HCT116 (cell line): Measurements from ENCODE around the gene ZP3. TPM values are rescaled to one million over a fixed set of nuclear protein-coding genes. Genes with fewer than 3 reads are reported as not detected.

Experiments used
- ATAC-seq: fragments of 200-7000 bp; cut with Tn5 transposase; 2 replicates; pipeline ENCODE4 v1.9.1; 2020; ENCODE audit warnings: mild to moderate bottlenecking, moderate library complexity
- BruUV-seq: library from RNA; stranded (reverse); fragments of 400-500 nt; replicated peaks from 2 replicates; lab custom pipeline; 2021; lab: Mats Ljungman, UMichigan
- CTCF ChIA-PET: fragments of 300-600 bp; sonication (Branson Sonifier 250); formaldehyde crosslinking; loops from one replicate; lab custom pipeline; 2021; ENCODE audit warnings: antibody characterized with exemption; lab: Charles Lee
- POLR2A ChIA-PET: fragments of 300-600, 350-600 bp; sonication (Branson Sonifier 250); formaldehyde crosslinking; loops from one replicate; lab custom pipeline; 2021; ENCODE audit warnings: antibody characterized with exemption; lab: Charles Lee
- RAD21 ChIA-PET, 2 experiments: fragments of 300-600 bp; sonication (Branson Sonifier 250); formaldehyde crosslinking; loops; one replicate each; lab custom pipeline; 2023; ENCODE audit warnings: low total read pairs in 2 of 2; ENCODE audit not compliant: uncharacterized antibody in 2 of 2, unreplicated experiment in 2 of 2, low non-redundant PET in 1 of 2; lab: Charles Lee
- DNase-seq: peaks from one replicate; pipeline ENCODE4 v3.0.0-alpha.2; 2010; ENCODE audit warnings: low read depth, low spot score
- H2AFZ ChIP-seq: fragments of 200-600 bp; shearing (Covaris generic), sonication (generic); 2 replicates; pipeline ENCODE4 v1.6.1; 2017; ENCODE audit warnings: low read depth, mixed run types, mixed read lengths, antibody characterized with exemption, low read length; ENCODE audit not compliant: poor library complexity, severe bottlenecking
- H3K27ac ChIP-seq: 2 replicates; pipeline ENCODE4 v1.5.1; 2012; ENCODE audit warnings: low read depth, low read length
- H3K27me3 ChIP-seq: fragments of 200-600 bp; sonication (generic); 2 replicates; pipeline ENCODE4 v1.6.1; 2016; ENCODE audit warnings: mixed run types, low read length, mixed read lengths; ENCODE audit not compliant: insufficient read depth
- H3K36me3 ChIP-seq, 2 experiments: fragments of 200-500 bp in 1 of 2; fragments of 200-600 bp in 1 of 2; sonication (Bioruptor generic) in 1 of 2; sonication (generic) in 1 of 2; 2 replicates each; pipeline versions ENCODE4 v1.5.1 to v1.6.1; 2014 to 2016; ENCODE audit warnings: low read length in 2 of 2, inconsistent platforms in 1 of 2, mixed read lengths in 1 of 2, mixed run types in 1 of 2; ENCODE audit not compliant: insufficient read depth in 2 of 2, control insufficient read depth in 1 of 2
- H3K4me1 ChIP-seq, 2 experiments: fragments of 200-600 bp in 1 of 2; sonication (generic) in 1 of 2; 2 replicates each; pipeline versions ENCODE4 v1.5.1 to v1.6.1; 2012 to 2017; ENCODE audit warnings: low read length in 2 of 2, inconsistent platforms in 1 of 2, mild to moderate bottlenecking in 1 of 2, mixed read lengths in 1 of 2, mixed run types in 1 of 2, moderate library complexity in 1 of 2; ENCODE audit not compliant: insufficient read depth in 2 of 2, control insufficient read depth in 1 of 2
- H3K4me2 ChIP-seq: fragments of 200-600 bp; sonication (generic); 2 replicates; pipeline ENCODE4 v1.6.1; 2017; ENCODE audit warnings: mixed run types, low read length, mixed read lengths
- H3K4me3 ChIP-seq, 2 experiments: fragments of 200-600 bp in 1 of 2; sonication (generic) in 1 of 2; replicated peaks in 1 of 2; 2 replicates each; pipeline ENCODE4 v1.5.1; 2011 to 2016; ENCODE audit warnings: low read length in 2 of 2, control low read depth in 1 of 2, low read depth in 1 of 2, mild to moderate bottlenecking in 1 of 2, mixed read lengths in 1 of 2, mixed run types in 1 of 2
- H3K79me2 ChIP-seq: fragments of 200-600 bp; sonication (generic); 2 replicates; pipeline ENCODE4 v1.6.1; 2017; ENCODE audit warnings: mild to moderate bottlenecking, mixed run types, low read length, moderate library complexity, mixed read lengths; ENCODE audit not compliant: insufficient read depth
- H3K9ac ChIP-seq: fragments of 200-600 bp; sonication (generic); 2 replicates; pipeline ENCODE4 v1.6.1; 2016; ENCODE audit warnings: low read length, mixed read lengths
- H3K9me2 ChIP-seq: fragments of 200-600 bp; sonication (generic), shearing (Covaris generic); 2 replicates; pipeline ENCODE4 v1.6.1; 2017; ENCODE audit warnings: mixed run types, mild to moderate bottlenecking, moderate library complexity; ENCODE audit not compliant: insufficient read depth
- H3K9me3 ChIP-seq, 2 experiments: fragments of 200-500 bp in 1 of 2; fragments of 200-600 bp in 1 of 2; sonication (Bioruptor generic) in 1 of 2; sonication (generic) in 1 of 2; 2 replicates each; pipeline ENCODE4 v1.6.1; 2014 to 2017; ENCODE audit warnings: low read length in 2 of 2, mixed read lengths in 2 of 2, inconsistent platforms in 1 of 2, low read depth in 1 of 2, mild to moderate bottlenecking in 1 of 2, mixed run types in 1 of 2, moderate library complexity in 1 of 2; ENCODE audit not compliant: control insufficient read depth in 1 of 2, insufficient read depth in 1 of 2
- H4K20me1 ChIP-seq: fragments of 200-600 bp; sonication (generic), shearing (Covaris generic); 2 replicates; pipeline ENCODE4 v1.6.1; 2017; ENCODE audit warnings: mixed run types, mild to moderate bottlenecking, moderate library complexity; ENCODE audit not compliant: insufficient read depth
- EGR1 ChIP-seq: IDR thresholded peaks from 2 replicates; pipeline ENCODE4 v1.6.1; 2012; ENCODE audit warnings: low read depth
- EZH2 ChIP-seq: fragments of 200-600 bp; sonication (generic); IDR thresholded peaks from 2 replicates; pipeline ENCODE4 v1.6.1; 2017; ENCODE audit warnings: antibody characterized with exemption, mixed run types
- EZH2phosphoT487 ChIP-seq: fragments of 200-600 bp; IDR thresholded peaks from 2 replicates; pipeline ENCODE4 v1.6.1; 2018; ENCODE audit warnings: antibody characterized with exemption, borderline replicate concordance
- YY1 ChIP-seq: IDR thresholded peaks from 2 replicates; pipeline ENCODE4 v1.6.1; 2011; ENCODE audit warnings: low read length, low read depth, moderate library complexity, mild to moderate bottlenecking; ENCODE audit not compliant: insufficient replicate concordance; ENCODE audit errors: extremely low read depth
- intact Hi-C: fragments of 100-400 bp; cut with micrococcal nuclease; formaldehyde crosslinking; loops from 2 replicates; pipeline ENCODE4 v1.10.0; 2022
- total RNA-seq: library from RNA; stranded (reverse); gene quantifications from one replicate; pipeline ENCODE4 v1.2.1, GENCODE V29; 2021; ENCODE audit not compliant: unreplicated experiment

Gene ZP3
- total RNA-seq, 1 experiment from 2014 or later, result 23.4 TPM

- Histone ChIP-seq H2AFZ (no peak overlapping the region), H3K36me3 (no peaks in the 10 kb centered on the region), H3K4me3 (no peak overlapping the region), H3K9me3 (no peaks in the 10 kb centered on the region), H3K9ac (no peak overlapping the region), H3K27ac (no peak overlapping the region), H3K4me2 (no peak overlapping the region), H3K27me3 (no peaks in the 10 kb centered on the region), H4K20me1 (no peaks in the 10 kb centered on the region), H3K9me2 (no peaks in the 10 kb centered on the region), H3K4me1 (peaks cover 0 to 14% of the 10 kb centered on the region in 2 experiments; a peak in 1 of 4 replicates), H3K79me2 (no peaks in the 10 kb centered on the region)
- DNase-seq (no peak), ATAC-seq (no peak)
- TF ChIP-seq EGR1 (no peak), EZH2 (no peak)
- BruUV-seq, result no TSS peak
- RAD21 ChIA-PET, result no interaction called here
- CTCF ChIA-PET, result no interaction called here
- POLR2A ChIA-PET, result no interaction called here
- intact Hi-C loops, result no loop called here
Observed at GRCh38 chr7:76430211-76430610, 5.5 kb downstream of the ZP3 start.

- Histone ChIP-seq H3K79me2 (no peaks in the 10 kb centered on the region), H3K4me2 (no peak overlapping the region), H3K9me3 (no peaks in the 10 kb centered on the region), H3K36me3 (no peaks in the 10 kb centered on the region), H3K27me3 (no peaks in the 10 kb centered on the region), H2AFZ (no peak overlapping the region), H3K27ac (no peak overlapping the region), H3K4me3 (no peak overlapping the region), H4K20me1 (no peaks in the 10 kb centered on the region), H3K9me2 (no peaks in the 10 kb centered on the region), H3K4me1 (peaks cover 0 to 14% of the 10 kb centered on the region in 2 experiments; a peak in 1 of 4 replicates), H3K9ac (no peak overlapping the region)
- intact Hi-C loops, result no loop called here
- ChIA-PET POLR2A (no interaction called here), CTCF (no interaction called here), RAD21 (no interaction called here)
- ATAC-seq (no peak), DNase-seq (no peak)
- no TSS peak for BruUV-seq
- TF ChIP-seq EZH2phosphoT487 (no peak), YY1 (no peak), EGR1 (no peak)
Observed at GRCh38 chr7:76430836-76431235, 6.1 kb downstream of the ZP3 start.
